ENCODE results near the gene AKR7A3. TPM values are rescaled to one million over a fixed set of nuclear protein-coding genes. Genes with fewer than 3 reads are reported as not detected.
A peak's percentile ranks its signal among the peaks of the same experiment; 100 is the strongest.
"Not testable (repeated sequence)": the region's sequence is repeated elsewhere in the genome, so short reads cannot be mapped to it uniquely, and the experiment has no call there.

AKR7A3 gene
- total RNA-seq, 1 donor from 2014 or later, result 0.20 TPM

- H3K27ac Mint-ChIP-seq (ENCODE audit: unreplicated experiment), result no peak overlapping the region
- H3K79me2 ChIP-seq (ENCODE audit: insufficient read depth, low read length), result no peaks in the 10 kb centered on the region
- H3K9ac ChIP-seq (ENCODE audit: low read length), result no peak overlapping the region
- TF ChIP-seq, protein P1, sequence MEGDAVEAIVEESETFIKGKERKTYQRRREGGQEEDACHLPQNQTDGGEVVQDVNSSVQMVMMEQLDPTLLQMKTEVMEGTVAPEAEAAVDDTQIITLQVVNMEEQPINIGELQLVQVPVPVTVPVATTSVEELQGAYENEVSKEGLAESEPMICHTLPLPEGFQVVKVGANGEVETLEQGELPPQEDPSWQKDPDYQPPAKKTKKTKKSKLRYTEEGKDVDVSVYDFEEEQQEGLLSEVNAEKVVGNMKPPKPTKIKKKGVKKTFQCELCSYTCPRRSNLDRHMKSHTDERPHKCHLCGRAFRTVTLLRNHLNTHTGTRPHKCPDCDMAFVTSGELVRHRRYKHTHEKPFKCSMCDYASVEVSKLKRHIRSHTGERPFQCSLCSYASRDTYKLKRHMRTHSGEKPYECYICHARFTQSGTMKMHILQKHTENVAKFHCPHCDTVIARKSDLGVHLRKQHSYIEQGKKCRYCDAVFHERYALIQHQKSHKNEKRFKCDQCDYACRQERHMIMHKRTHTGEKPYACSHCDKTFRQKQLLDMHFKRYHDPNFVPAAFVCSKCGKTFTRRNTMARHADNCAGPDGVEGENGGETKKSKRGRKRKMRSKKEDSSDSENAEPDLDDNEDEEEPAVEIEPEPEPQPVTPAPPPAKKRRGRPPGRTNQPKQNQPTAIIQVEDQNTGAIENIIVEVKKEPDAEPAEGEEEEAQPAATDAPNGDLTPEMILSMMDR (IDR thresholded peaks at IDR 0.05; ENCODE audit: insufficient read depth, low read depth, low read length), result no peak
- no peak for TF ChIP-seq EZH2 (IDR thresholded peaks at IDR 0.05; ENCODE audit: insufficient read depth, low read length)
- peaks cover 6% of the 10 kb centered on the region for H4K20me1 ChIP-seq (ENCODE audit: insufficient read depth, low read length)
- no peaks in the 10 kb centered on the region for H3K36me3 ChIP-seq (ENCODE audit: insufficient read depth, low read length)
- H3K27ac ChIP-seq (ENCODE audit: low read depth, low read length), result no peak overlapping the region
- peaks cover 13% of the 10 kb centered on the region for H3K36me3 Mint-ChIP-seq (ENCODE audit: low read depth, unreplicated experiment)
- no peaks in the 10 kb centered on the region for H3K4me1 ChIP-seq (ENCODE audit: insufficient read depth, low read length)
- no peak overlapping the region for H2AFZ ChIP-seq (ENCODE audit: low read depth, low read length)
- FAIRE-seq, result no peak
- H3K9me3 Mint-ChIP-seq (ENCODE audit: unreplicated experiment), result peaks cover under 1% of the 10 kb centered on the region
- no peak overlapping the region for H3K4me3 ChIP-seq (ENCODE audit: insufficient read depth, low read depth, low read length)
- H3K27me3 ChIP-seq (ENCODE audit: insufficient read depth, low read length), result no peaks in the 10 kb centered on the region
- no peak overlapping the region for H3K4me3 Mint-ChIP-seq (ENCODE audit: unreplicated experiment)
- DNase-seq (ENCODE audit: low read depth), result no peak
- H3K4me1 Mint-ChIP-seq (ENCODE audit: low read depth, unreplicated experiment), result peaks cover 4% of the 10 kb centered on the region
- H3K9me3 ChIP-seq (ENCODE audit: insufficient read depth, low read depth, low read length), result no peaks in the 10 kb centered on the region
- H3K4me2 ChIP-seq (ENCODE audit: low read length), result no peak overlapping the region
- H3K27me3 Mint-ChIP-seq (ENCODE audit: low read depth, unreplicated experiment), result peaks cover 18% of the 10 kb centered on the region
Measured at GRCh38 chr1:19284881-19285280, 3.7 kb downstream of the AKR7A3 start.

GRCh38 chr1:19283891-19284290 is 4.7 kb downstream of the AKR7A3 start:
- no peaks in the 10 kb centered on the region for H3K36me3 ChIP-seq (ENCODE audit: insufficient read depth, low read length)
- H3K9ac ChIP-seq (ENCODE audit: low read length), result no peak overlapping the region
- H3K79me2 ChIP-seq (ENCODE audit: insufficient read depth, low read length), result no peaks in the 10 kb centered on the region
- H3K9me3 ChIP-seq (ENCODE audit: insufficient read depth, low read depth, low read length), result no peaks in the 10 kb centered on the region
- Mint-ChIP-seq H3K4me1 (ENCODE audit: low read depth, unreplicated experiment) (peaks cover 4% of the 10 kb centered on the region), H3K9me3 (ENCODE audit: unreplicated experiment) (peaks cover 8% of the 10 kb centered on the region), H3K36me3 (ENCODE audit: low read depth, unreplicated experiment) (peaks cover 13% of the 10 kb centered on the region), H3K27ac (ENCODE audit: unreplicated experiment) (no peak overlapping the region), H3K4me3 (ENCODE audit: unreplicated experiment) (no peak overlapping the region), H3K27me3 (ENCODE audit: low read depth, unreplicated experiment) (peaks cover 9% of the 10 kb centered on the region)
- FAIRE-seq (no peak), DNase-seq (ENCODE audit: low read depth) (no peak)
- H2AFZ ChIP-seq (ENCODE audit: low read depth, low read length), result no peak overlapping the region
- H3K27me3 ChIP-seq (ENCODE audit: insufficient read depth, low read length), result no peaks in the 10 kb centered on the region
- no peak overlapping the region for H3K4me3 ChIP-seq (ENCODE audit: insufficient read depth, low read depth, low read length)
- no peak overlapping the region for H3K27ac ChIP-seq (ENCODE audit: low read depth, low read length)
- peaks cover 6% of the 10 kb centered on the region for H4K20me1 ChIP-seq (ENCODE audit: insufficient read depth, low read length)
- no peaks in the 10 kb centered on the region for H3K4me1 ChIP-seq (ENCODE audit: insufficient read depth, low read length)
- no peak overlapping the region for H3K4me2 ChIP-seq (ENCODE audit: low read length)
- TF ChIP-seq EZH2 (IDR thresholded peaks at IDR 0.05; ENCODE audit: insufficient read depth, low read length), result no peak
- TF ChIP-seq, protein P1 (IDR thresholded peaks at IDR 0.05; ENCODE audit: insufficient read depth, low read depth, low read length), result no peak

- no peaks in the 10 kb centered on the region for H3K4me1 Mint-ChIP-seq (ENCODE audit: low read depth, unreplicated experiment)
- Histone ChIP-seq H3K79me2 (ENCODE audit: insufficient read depth, low read length) (no peaks in the 10 kb centered on the region), H4K20me1 (ENCODE audit: insufficient read depth, low read length) (no peaks in the 10 kb centered on the region), H3K4me1 (ENCODE audit: insufficient read depth, low read length) (no peaks in the 10 kb centered on the region), H3K27me3 (ENCODE audit: insufficient read depth, low read length) (no peaks in the 10 kb centered on the region), H3K36me3 (ENCODE audit: insufficient read depth, low read length) (no peaks in the 10 kb centered on the region), H3K4me3 (ENCODE audit: insufficient read depth, low read depth, low read length) (no peak overlapping the region), H3K4me2 (ENCODE audit: low read length) (peak overlapping the region; percentile 77), H3K9ac (ENCODE audit: low read length) (no peak overlapping the region), H3K9me3 (ENCODE audit: insufficient read depth, low read depth, low read length) (peaks cover 3% of the 10 kb centered on the region), H3K27ac (ENCODE audit: low read depth, low read length) (no peak overlapping the region), H2AFZ (ENCODE audit: low read depth, low read length) (no peak overlapping the region)
- peaks cover 12% of the 10 kb centered on the region for H3K9me3 Mint-ChIP-seq (ENCODE audit: unreplicated experiment)
- no peak overlapping the region for H3K4me3 Mint-ChIP-seq (ENCODE audit: unreplicated experiment)
- H3K27ac Mint-ChIP-seq (ENCODE audit: unreplicated experiment), result no peak overlapping the region
- FAIRE-seq (no peak), DNase-seq (ENCODE audit: low read depth) (no peak)
- peaks cover 17% of the 10 kb centered on the region for H3K27me3 Mint-ChIP-seq (ENCODE audit: low read depth, unreplicated experiment)
- peaks cover 9% of the 10 kb centered on the region for H3K36me3 Mint-ChIP-seq (ENCODE audit: low read depth, unreplicated experiment)
- TF ChIP-seq, protein P1 (IDR thresholded peaks at IDR 0.05; ENCODE audit: insufficient read depth, low read depth, low read length), result no peak
- no peak for TF ChIP-seq EZH2 (IDR thresholded peaks at IDR 0.05; ENCODE audit: insufficient read depth, low read length)
Measured at GRCh38 chr1:19274636-19275035, 13.9 kb downstream of the AKR7A3 start.

DNA sequence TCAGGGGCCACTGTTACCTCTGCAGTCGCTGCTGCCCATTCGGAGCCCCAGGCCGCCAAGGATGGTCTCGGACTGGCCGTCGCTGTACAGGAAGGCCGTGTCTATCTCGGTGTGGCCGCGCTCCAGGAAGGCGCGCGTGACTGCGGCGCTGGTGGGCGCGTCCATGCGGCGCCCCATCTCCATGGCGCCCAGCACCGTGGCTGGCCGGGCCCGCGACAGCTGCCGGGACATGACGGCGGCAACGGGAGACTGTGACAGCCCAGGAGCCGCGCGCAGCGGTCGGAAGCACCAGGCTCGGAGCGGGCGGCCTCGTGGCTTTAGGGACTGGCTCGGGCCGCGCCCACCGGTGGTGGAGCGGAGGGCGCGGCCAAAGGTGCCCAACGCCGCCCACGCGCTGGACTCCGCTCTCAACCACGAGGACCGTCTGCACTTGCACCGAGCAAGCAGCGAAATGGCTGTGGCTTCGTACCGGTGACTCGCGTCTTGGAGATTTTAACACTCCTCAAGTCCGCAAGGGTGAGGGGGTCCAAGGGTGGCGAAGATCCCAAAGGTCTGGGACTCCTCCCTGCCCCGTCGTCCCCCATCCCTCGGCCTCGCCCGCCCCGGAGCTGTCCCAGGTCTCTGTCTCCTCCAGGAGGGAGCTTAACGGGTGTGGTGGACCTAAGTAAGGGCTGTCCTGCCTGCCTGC is 14.6 kb downstream of the AKR7A3 start:
- not testable (repeated sequence) for FAIRE-seq; DNase-seq (ENCODE audit: low read depth); H3K4me3 Mint-ChIP-seq (ENCODE audit: unreplicated experiment); H3K36me3 Mint-ChIP-seq (ENCODE audit: low read depth, unreplicated experiment); H3K36me3 ChIP-seq (ENCODE audit: insufficient read depth, low read length); H3K27ac ChIP-seq (ENCODE audit: low read depth, low read length); H3K9me3 ChIP-seq (ENCODE audit: insufficient read depth, low read depth, low read length); H3K79me2 ChIP-seq (ENCODE audit: insufficient read depth, low read length); H3K9me3 Mint-ChIP-seq (ENCODE audit: unreplicated experiment); H3K27ac Mint-ChIP-seq (ENCODE audit: unreplicated experiment); H3K4me1 Mint-ChIP-seq (ENCODE audit: low read depth, unreplicated experiment); H3K9ac ChIP-seq (ENCODE audit: low read length); H3K4me1 ChIP-seq (ENCODE audit: insufficient read depth, low read length); H4K20me1 ChIP-seq (ENCODE audit: insufficient read depth, low read length); H2AFZ ChIP-seq (ENCODE audit: low read depth, low read length); H3K27me3 ChIP-seq (ENCODE audit: insufficient read depth, low read length)
- H3K27me3 Mint-ChIP-seq (ENCODE audit: low read depth, unreplicated experiment), result peaks cover 17% of the 10 kb centered on the region
- Histone ChIP-seq H3K4me3 (ENCODE audit: insufficient read depth, low read depth, low read length) (peak overlapping the region; percentile 10), H3K4me2 (ENCODE audit: low read length) (peak overlapping the region; percentile 77)

All from astrocyte (in vitro differentiated cells and primary cell).